GM18867 (cell line): ENCODE results near the gene FAM13B.
"Not testable (repeated sequence)": the region's sequence is repeated elsewhere in the genome, so short reads cannot be mapped to it uniquely, and the experiment has no call there.

Experiments used
- ATAC-seq: cut with Tn5 transposase; IDR thresholded peaks from one replicate; pipeline ENCODE4 v1.9.1; 2021; ENCODE audit warnings: mild to moderate bottlenecking, moderate library complexity; ENCODE audit not compliant: unreplicated experiment

FAM13B gene

GRCh38 chr5:138035605-138036537 is 3.0 kb upstream of the FAM13B start:
- ATAC-seq = peak; percentile 43

GRCh38 chr5:138033907-138034306 is 1.0 kb upstream of the FAM13B start:
- no peak for ATAC-seq

- ATAC-seq = peak; percentile 9
Measured at GRCh38 chr5:138033386-138033808, 518 bp upstream of the FAM13B start.

- peak; percentile 40 for ATAC-seq
Measured at GRCh38 chr5:138032028-138032571, 779 bp downstream of the FAM13B start.

GRCh38 chr5:138029944-138030343 is 2.9 kb downstream of the FAM13B start:
- no peak for ATAC-seq

GRCh38 chr5:138029501-138029900 is 3.4 kb downstream of the FAM13B start:
- ATAC-seq = no peak

- no peak for ATAC-seq
Measured at GRCh38 chr5:138028971-138029365, 3.9 kb downstream of the FAM13B start.

GRCh38 chr5:138028262-138028970 is 4.5 kb downstream of the FAM13B start:
- not testable (repeated sequence) for ATAC-seq

- ATAC-seq = not testable (repeated sequence)
Measured at GRCh38 chr5:138026793-138027192, 6.1 kb downstream of the FAM13B start.

- ATAC-seq = no peak
Measured at GRCh38 chr5:138025285-138025684, 7.6 kb downstream of the FAM13B start.

- no peak for ATAC-seq
Measured at GRCh38 chr5:138024117-138024516, 8.8 kb downstream of the FAM13B start.

- no peak for ATAC-seq
Measured at GRCh38 chr5:138022912-138023311, 10.0 kb downstream of the FAM13B start.

- no peak for ATAC-seq
Measured at GRCh38 chr5:138021771-138022170, 11.1 kb downstream of the FAM13B start.

GRCh38 chr5:138018849-138019248 is 14.0 kb downstream of the FAM13B start:
- ATAC-seq = no peak

GRCh38 chr5:138015916-138016315 is 17.0 kb downstream of the FAM13B start:
- no peak for ATAC-seq

GRCh38 chr5:138011991-138012390 is 20.9 kb downstream of the FAM13B start:
- no peak for ATAC-seq

- no peak for ATAC-seq
Measured at GRCh38 chr5:138000102-138000723, 32.7 kb downstream of the FAM13B start.

GRCh38 chr5:137997726-137998213 is 35.1 kb downstream of the FAM13B start:
- ATAC-seq = peak; percentile 63

- ATAC-seq = no peak
Measured at GRCh38 chr5:137995749-137996128, 37.1 kb downstream of the FAM13B start.

- no peak for ATAC-seq
Measured at GRCh38 chr5:137995077-137995748, 37.7 kb downstream of the FAM13B start.
